Trophoblast cell (in vitro differentiated cells and primary cell): ENCODE data around the gene KRT222.
A peak's percentile ranks its signal among the peaks of the same experiment; 100 is the strongest.

Source experiments
- DNase-seq, 2 donors: peaks; one replicate each; pipeline ENCODE4 v3.0.0-alpha.2; 2016
- H2AFZ ChIP-seq: 2 replicates; pipeline ENCODE4 v1.6.1; 2013; ENCODE audit warnings: low read length, moderate library complexity, mild to moderate bottlenecking; ENCODE audit not compliant: insufficient read depth, poor library complexity
- H2AK5ac ChIP-seq: 2 replicates; pipeline ENCODE4 v1.6.1; 2013; ENCODE audit warnings: mild to moderate bottlenecking, low read length
- H2BK120ac ChIP-seq: 2 replicates; pipeline ENCODE4 v1.6.1; 2013; ENCODE audit warnings: low read length, mild to moderate bottlenecking, moderate library complexity; ENCODE audit not compliant: insufficient read depth, poor library complexity
- H2BK12ac ChIP-seq: 2 replicates; pipeline ENCODE4 v1.6.1; 2013; ENCODE audit warnings: mild to moderate bottlenecking, low read length, moderate library complexity
- H2BK5ac ChIP-seq: 2 replicates; pipeline ENCODE4 v1.6.1; 2013; ENCODE audit warnings: low read length, low read depth, moderate library complexity, mild to moderate bottlenecking; ENCODE audit not compliant: poor library complexity
- H3K14ac ChIP-seq: 2 replicates; pipeline ENCODE4 v1.6.1; 2013; ENCODE audit warnings: mild to moderate bottlenecking, low read length
- H3K18ac ChIP-seq: 2 replicates; pipeline ENCODE4 v1.6.1; 2013; ENCODE audit warnings: mild to moderate bottlenecking, low read length
- H3K23ac ChIP-seq: 2 replicates; pipeline ENCODE4 v1.6.1; 2013; ENCODE audit warnings: low read length
- H3K27ac ChIP-seq: 2 replicates; pipeline ENCODE4 v1.5.1; 2013; ENCODE audit warnings: low read depth, mild to moderate bottlenecking, inconsistent platforms, low read length, moderate library complexity
- H3K27me3 ChIP-seq: 2 replicates; pipeline ENCODE4 v1.6.1; 2013; ENCODE audit warnings: inconsistent platforms, mild to moderate bottlenecking, low read length, moderate library complexity; ENCODE audit not compliant: insufficient read depth
- H3K36me3 ChIP-seq, 2 experiments: 1 replicate in 1 of 2; 2 replicates in 1 of 2; pipeline ENCODE4 v1.6.1; 2013; ENCODE audit warnings: low read length in 2 of 2, mild to moderate bottlenecking in 2 of 2, moderate library complexity in 1 of 2; ENCODE audit not compliant: insufficient read depth in 2 of 2, control insufficient read depth in 1 of 2
- H3K4ac ChIP-seq: 2 replicates; pipeline ENCODE4 v1.6.1; 2013; ENCODE audit warnings: low read depth, mild to moderate bottlenecking, low read length, moderate library complexity
- H3K4me1 ChIP-seq, 2 experiments: 1 replicate in 1 of 2; 2 replicates in 1 of 2; pipeline ENCODE4 v1.6.1; 2013; ENCODE audit warnings: low read length in 2 of 2, mild to moderate bottlenecking in 2 of 2, moderate library complexity in 1 of 2; ENCODE audit not compliant: insufficient read depth in 2 of 2, control insufficient read depth in 1 of 2
- H3K4me2 ChIP-seq: 2 replicates; pipeline ENCODE4 v1.6.1; 2013; ENCODE audit warnings: inconsistent platforms, mild to moderate bottlenecking, low read length, moderate library complexity
- H3K4me3 ChIP-seq: 2 replicates; pipeline ENCODE4 v1.5.1; 2013; ENCODE audit warnings: mild to moderate bottlenecking, low read depth, low read length, inconsistent platforms
- H3K79me1 ChIP-seq: one replicate; pipeline ENCODE4 v1.6.1; 2013; ENCODE audit warnings: low read length
- H3K79me2 ChIP-seq: 2 replicates; pipeline ENCODE4 v1.6.1; 2013; ENCODE audit warnings: low read length, mild to moderate bottlenecking; ENCODE audit not compliant: control insufficient read depth, insufficient read depth, poor library complexity
- H3K9ac ChIP-seq: 2 replicates; pipeline ENCODE4 v1.6.1; 2013; ENCODE audit warnings: mild to moderate bottlenecking, low read length
- H3K9me3 ChIP-seq: 2 replicates; pipeline ENCODE4 v1.6.1; 2013; ENCODE audit warnings: low read depth, mild to moderate bottlenecking, control low read depth, inconsistent platforms, low read length; ENCODE audit not compliant: insufficient read depth
- H4K12ac ChIP-seq: 2 replicates; pipeline ENCODE4 v1.6.1; 2013; ENCODE audit warnings: low read depth, mild to moderate bottlenecking, low read length, moderate library complexity
- H4K8ac ChIP-seq: 2 replicates; pipeline ENCODE4 v1.6.1; 2013; ENCODE audit warnings: low read depth, mild to moderate bottlenecking, low read length, moderate library complexity
- H4K91ac ChIP-seq: one replicate; pipeline ENCODE4 v1.6.1; 2013; ENCODE audit warnings: low read depth, mild to moderate bottlenecking, low read length, moderate library complexity
- WGBS: extraction: QIAGEN DNeasy Blood & Tissue Kit; methylation state at CpG from one replicate; pipeline ENCODE4 v1.1.7; 2013; ENCODE audit warnings: missing lambda C conversion rate; ENCODE audit not compliant: insufficient read length, insufficient coverage; ENCODE audit errors: extremely low coverage; 5-methylcytosine and 5-hydroxymethylcytosine counted together

Gene KRT222

GRCh38 chr17:40666331-40666730, 1.4 kb upstream of the KRT222 start:
- H3K9me3 ChIP-seq, result no peaks in the 10 kb centered on the region
- no peak overlapping the region for H2AFZ ChIP-seq
- no peak overlapping the region for H3K18ac ChIP-seq
- no peak overlapping the region for H3K23ac ChIP-seq
- H3K27ac ChIP-seq, result no peak overlapping the region
- H3K4me1 ChIP-seq, result no peaks in the 10 kb centered on the region
- H3K4me3 ChIP-seq, result no peak overlapping the region
- no peak overlapping the region for H2BK5ac ChIP-seq
- H3K79me1 ChIP-seq, result no peaks in the 10 kb centered on the region
- no peak overlapping the region for H2AK5ac ChIP-seq
- H4K12ac ChIP-seq, result no peak overlapping the region
- H3K4ac ChIP-seq, result no peak overlapping the region
- no peak overlapping the region for H4K91ac ChIP-seq
- no peaks in the 10 kb centered on the region for H3K79me2 ChIP-seq
- no peak overlapping the region for H2BK120ac ChIP-seq
- H2BK12ac ChIP-seq, result no peak overlapping the region
- no peak overlapping the region for H3K4me2 ChIP-seq
- no peak for DNase-seq
- no peaks in the 10 kb centered on the region for H3K36me3 ChIP-seq
- no peak overlapping the region for H3K14ac ChIP-seq
- H3K27me3 ChIP-seq, result no peaks in the 10 kb centered on the region
- no peak overlapping the region for H3K9ac ChIP-seq
- H4K8ac ChIP-seq, result no peak overlapping the region

GRCh38 chr17:40663252-40663651, 1.7 kb downstream of the KRT222 start:
- Histone ChIP-seq H3K36me3 (no peaks in the 10 kb centered on the region), H3K79me2 (no peaks in the 10 kb centered on the region), H3K18ac (no peak overlapping the region), H2BK12ac (no peak overlapping the region), H2AK5ac (no peak overlapping the region), H3K4me1 (no peaks in the 10 kb centered on the region), H3K14ac (no peak overlapping the region), H3K79me1 (no peaks in the 10 kb centered on the region), H2BK5ac (no peak overlapping the region), H3K4me3 (no peak overlapping the region), H4K8ac (no peak overlapping the region), H2AFZ (no peak overlapping the region), H3K23ac (no peak overlapping the region), H3K27me3 (no peaks in the 10 kb centered on the region), H4K91ac (no peak overlapping the region), H3K9ac (no peak overlapping the region), H3K27ac (no peak overlapping the region), H3K4me2 (no peak overlapping the region), H3K9me3 (no peaks in the 10 kb centered on the region), H2BK120ac (no peak overlapping the region), H3K4ac (no peak overlapping the region), H4K12ac (no peak overlapping the region)
- DNase-seq, result peak in 1 of 2 donors; percentile 30
- WGBS, result no CpG with 5 or more reads among the region's 3 CpGs

DNA sequence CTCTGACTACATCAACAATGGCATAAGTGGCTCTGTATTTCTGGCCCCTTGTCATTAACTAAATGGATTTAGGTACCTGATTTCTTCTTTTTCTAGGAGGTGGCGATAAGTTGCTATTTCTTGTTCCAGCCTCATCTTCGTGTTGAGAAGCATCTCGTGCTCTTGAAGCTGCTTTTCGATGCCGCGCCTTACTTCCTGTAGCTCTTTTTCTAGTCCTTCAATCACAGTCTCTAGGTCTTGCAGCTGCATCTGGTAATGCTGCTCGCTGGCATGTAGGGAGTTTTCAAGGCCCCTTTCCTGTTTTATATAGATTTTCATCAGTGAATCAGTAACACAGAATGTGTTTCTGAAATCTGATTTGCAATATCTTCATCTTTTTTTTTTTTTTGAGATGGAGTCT, 5.1 kb downstream of the KRT222 start:
- Histone ChIP-seq H3K9ac (no peak overlapping the region), H4K12ac (no peak overlapping the region), H3K4me3 (no peak overlapping the region), H2BK12ac (no peak overlapping the region), H3K36me3 (no peaks in the 10 kb centered on the region), H4K8ac (no peak overlapping the region), H2BK120ac (no peak overlapping the region), H3K14ac (no peak overlapping the region), H3K4me2 (no peak overlapping the region), H3K4me1 (no peaks in the 10 kb centered on the region), H4K91ac (no peak overlapping the region), H3K4ac (no peak overlapping the region), H3K79me2 (no peaks in the 10 kb centered on the region), H3K18ac (no peak overlapping the region), H3K79me1 (no peaks in the 10 kb centered on the region), H3K23ac (no peak overlapping the region), H3K27ac (no peak overlapping the region), H2AK5ac (no peak overlapping the region), H3K27me3 (no peaks in the 10 kb centered on the region), H2AFZ (no peak overlapping the region), H3K9me3 (no peaks in the 10 kb centered on the region), H2BK5ac (no peak overlapping the region)
- no peak for DNase-seq
- no CpG with 5 or more reads among the region's 7 CpGs for WGBS

DNA sequence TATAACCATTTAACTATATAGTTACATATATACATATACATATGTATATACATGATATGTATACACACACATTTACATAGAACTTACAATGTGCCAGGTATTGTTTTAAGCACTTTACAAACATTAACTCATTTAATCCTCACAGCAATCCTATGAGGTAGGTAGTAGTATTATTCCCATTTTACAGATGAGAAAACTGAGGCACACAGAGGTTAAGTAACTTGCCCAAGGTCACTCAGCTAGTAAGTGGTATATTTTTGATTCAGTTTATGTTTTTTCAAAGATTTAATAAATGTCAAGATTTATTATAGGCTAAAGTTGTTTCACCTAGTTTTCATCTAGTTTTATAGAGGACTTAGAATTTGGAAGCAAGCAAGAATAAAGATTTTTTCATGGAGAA, 6.6 kb downstream of the KRT222 start:
- Histone ChIP-seq H4K12ac (no peak overlapping the region), H3K9ac (no peak overlapping the region), H3K79me1 (no peaks in the 10 kb centered on the region), H3K27me3 (no peaks in the 10 kb centered on the region), H3K14ac (no peak overlapping the region), H3K27ac (no peak overlapping the region), H2BK5ac (no peak overlapping the region), H2BK120ac (no peak overlapping the region), H2AK5ac (no peak overlapping the region), H3K4me3 (no peak overlapping the region), H4K8ac (no peak overlapping the region), H4K91ac (no peak overlapping the region), H3K79me2 (no peaks in the 10 kb centered on the region), H3K4ac (no peak overlapping the region), H2AFZ (no peak overlapping the region), H2BK12ac (no peak overlapping the region), H3K9me3 (no peaks in the 10 kb centered on the region), H3K4me2 (no peak overlapping the region), H3K36me3 (no peaks in the 10 kb centered on the region), H3K18ac (no peak overlapping the region), H3K23ac (no peak overlapping the region), H3K4me1 (no peaks in the 10 kb centered on the region)
- no peak for DNase-seq

DNA sequence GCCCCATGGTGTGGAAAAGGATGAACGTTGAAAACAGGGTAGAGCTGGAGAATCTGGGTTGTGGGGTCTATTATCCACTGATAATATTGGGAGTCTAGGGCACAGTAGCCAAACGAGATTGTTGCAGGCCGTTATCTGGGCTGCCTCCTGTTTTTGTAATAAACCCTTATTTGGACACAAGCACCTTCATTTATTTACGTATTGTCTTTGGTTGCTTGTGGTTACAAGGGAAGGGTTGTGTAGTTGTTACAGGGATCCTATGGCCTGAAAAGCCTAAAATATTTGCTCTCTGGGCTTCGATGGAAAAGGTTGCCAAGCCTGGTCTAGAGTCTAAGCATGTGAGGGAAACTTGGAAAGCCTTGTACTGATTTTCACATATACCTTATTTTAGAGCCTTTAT, 13.0 kb downstream of the KRT222 start:
- no peak overlapping the region for H2BK12ac ChIP-seq
- no peak overlapping the region for H4K91ac ChIP-seq
- H4K12ac ChIP-seq, result no peak overlapping the region
- no peaks in the 10 kb centered on the region for H3K36me3 ChIP-seq
- H3K4me1 ChIP-seq, result peaks cover 4 to 5% of the 10 kb centered on the region in 2 experiments
- H3K79me1 ChIP-seq, result peaks cover 13% of the 10 kb centered on the region
- H3K9ac ChIP-seq, result no peak overlapping the region
- no peak overlapping the region for H3K14ac ChIP-seq
- no peak overlapping the region for H3K4me2 ChIP-seq
- H2AFZ ChIP-seq, result no peak overlapping the region
- no peaks in the 10 kb centered on the region for H3K9me3 ChIP-seq
- no CpG with 5 or more reads among the region's 5 CpGs for WGBS
- no peak overlapping the region for H3K18ac ChIP-seq
- peaks cover 11% of the 10 kb centered on the region for H3K79me2 ChIP-seq
- H2BK5ac ChIP-seq, result no peak overlapping the region
- H3K4me3 ChIP-seq, result no peak overlapping the region
- H3K4ac ChIP-seq, result no peak overlapping the region
- H4K8ac ChIP-seq, result no peak overlapping the region
- H2AK5ac ChIP-seq, result no peak overlapping the region
- H3K27me3 ChIP-seq, result no peaks in the 10 kb centered on the region
- H3K23ac ChIP-seq, result no peak overlapping the region
- DNase-seq, result no peak
- H3K27ac ChIP-seq, result no peak overlapping the region
- H2BK120ac ChIP-seq, result no peak overlapping the region
